ENCODE results near the gene CDH4.

CDH4 gene

GRCh38 chr20:61514805-61515505 is 262.9 kb downstream of the CDH4 start:
- no peak overlapping the region for H3K4me3 ChIP-seq (ENCODE audit: low read length)
- no peak for TF ChIP-seq ZNF274 (IDR thresholded peaks at IDR 0.05; ENCODE audit: low read depth, low read length)

- H3K4me3 ChIP-seq (ENCODE audit: low read length) = no peak overlapping the region
- TF ChIP-seq ZNF274 (IDR thresholded peaks at IDR 0.05; ENCODE audit: low read depth, low read length) = no peak
Observed at GRCh38 chr20:61515922-61516321, 263.9 kb downstream of the CDH4 start.

GRCh38 chr20:61516346-61517208 is 264.5 kb downstream of the CDH4 start:
- TF ChIP-seq ZNF274 (IDR thresholded peaks at IDR 0.05; ENCODE audit: low read depth, low read length) = no peak
- H3K4me3 ChIP-seq (ENCODE audit: low read length) = no peak overlapping the region

GRCh38 chr20:61517419-61517818 is 265.4 kb downstream of the CDH4 start:
- H3K4me3 ChIP-seq (ENCODE audit: low read length) = no peak overlapping the region
- TF ChIP-seq ZNF274 (IDR thresholded peaks at IDR 0.05; ENCODE audit: low read depth, low read length) = no peak

- H3K4me3 ChIP-seq (ENCODE audit: low read length) = no peak overlapping the region
- TF ChIP-seq ZNF274 (IDR thresholded peaks at IDR 0.05; ENCODE audit: low read depth, low read length) = no peak
Observed at GRCh38 chr20:61518424-61518951, 266.4 kb downstream of the CDH4 start.

GRCh38 chr20:61519488-61519887 is 267.4 kb downstream of the CDH4 start:
- no peak overlapping the region for H3K4me3 ChIP-seq (ENCODE audit: low read length)
- no peak for TF ChIP-seq ZNF274 (IDR thresholded peaks at IDR 0.05; ENCODE audit: low read depth, low read length)

GRCh38 chr20:61520076-61520892 is 268.2 kb downstream of the CDH4 start:
- no peak overlapping the region for H3K4me3 ChIP-seq (ENCODE audit: low read length)
- no peak for TF ChIP-seq ZNF274 (IDR thresholded peaks at IDR 0.05; ENCODE audit: low read depth, low read length)

GRCh38 chr20:61520893-61521460 is 268.9 kb downstream of the CDH4 start:
- H3K4me3 ChIP-seq (ENCODE audit: low read length) = no peak overlapping the region
- TF ChIP-seq ZNF274 (IDR thresholded peaks at IDR 0.05; ENCODE audit: low read depth, low read length) = no peak

- TF ChIP-seq ZNF274 (IDR thresholded peaks at IDR 0.05; ENCODE audit: low read depth, low read length) = no peak
- no peak overlapping the region for H3K4me3 ChIP-seq (ENCODE audit: low read length)
Observed at GRCh38 chr20:61521687-61522420, 269.8 kb downstream of the CDH4 start.

- no peak for TF ChIP-seq ZNF274 (IDR thresholded peaks at IDR 0.05; ENCODE audit: low read depth, low read length)
- H3K4me3 ChIP-seq (ENCODE audit: low read length) = no peak overlapping the region
Observed at GRCh38 chr20:61522498-61523090, 270.5 kb downstream of the CDH4 start.

GRCh38 chr20:61523145-61523544 is 271.1 kb downstream of the CDH4 start:
- TF ChIP-seq ZNF274 (IDR thresholded peaks at IDR 0.05; ENCODE audit: low read depth, low read length) = no peak
- no peak overlapping the region for H3K4me3 ChIP-seq (ENCODE audit: low read length)

- no peak for TF ChIP-seq ZNF274 (IDR thresholded peaks at IDR 0.05; ENCODE audit: low read depth, low read length)
- H3K4me3 ChIP-seq (ENCODE audit: low read length) = no peak overlapping the region
Observed at GRCh38 chr20:61524951-61525666, 273.0 kb downstream of the CDH4 start.

All from GM08714 (cell line).